Right renal cortex interstitium (tissue), 3 donors: ENCODE data around the gene ECHDC3. TPM values are rescaled to one million over a fixed set of nuclear protein-coding genes. Genes with fewer than 3 reads are reported as not detected.
A peak's percentile ranks its signal among the peaks of the same experiment; 100 is the strongest.
"Not testable (repeated sequence)": the region's sequence is repeated elsewhere in the genome, so short reads cannot be mapped to it uniquely, and the experiment has no call there.

Experiments used
- DNase-seq, 3 donors: peaks; one replicate each; pipeline ENCODE4 v3.0.0-alpha.2; 2013; ENCODE audit warnings: low read depth in 3 of 3, low spot score in 2 of 3
- polyA plus RNA-seq, 3 donors: library from polyadenylated mRNA; unstranded; fragments of 120-200 nt; gene quantifications; one replicate each; pipeline ENCODE4 v1.2.1, GENCODE V29; 2013; ENCODE audit not compliant: insufficient read length in 3 of 3

ECHDC3 gene
- polyA plus RNA-seq, 3 donors, result 9.8 to 14.6 (median 14.0) TPM

DNA sequence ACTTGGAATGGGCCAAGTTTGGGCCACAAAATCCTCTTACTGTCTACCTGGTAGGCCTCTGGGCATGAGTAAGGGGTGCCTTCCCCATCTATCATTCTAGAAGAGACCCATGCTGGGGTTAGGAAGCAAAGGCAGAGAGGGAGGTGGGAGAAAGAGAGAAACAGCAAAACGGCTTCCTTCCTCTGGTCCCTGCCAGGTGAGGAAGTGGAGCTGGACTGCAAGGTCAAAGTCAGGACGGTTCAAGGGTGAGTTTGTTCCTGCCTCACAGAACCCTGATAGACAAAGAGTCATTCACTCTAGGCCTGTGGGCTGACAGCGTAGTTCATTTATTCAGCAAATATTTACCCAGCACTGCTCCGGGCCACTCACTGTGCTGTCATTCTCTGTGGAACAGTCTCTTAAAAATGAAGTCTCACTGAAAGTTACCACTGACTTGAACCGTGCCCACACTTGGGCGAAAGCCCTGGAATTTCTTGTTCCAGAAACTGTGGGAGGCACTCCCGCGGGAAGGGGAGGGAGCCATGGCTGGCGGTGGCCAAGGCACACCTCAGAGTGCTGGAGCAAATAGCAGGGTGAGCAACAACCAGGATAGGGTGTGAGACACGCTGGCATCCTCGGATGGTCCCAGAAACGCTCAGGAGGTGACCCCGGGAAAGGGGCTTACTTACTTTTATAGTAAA is 26.2 kb upstream of the ECHDC3 start:
- no peak for DNase-seq

GRCh38 chr10:11716686-11717085 is 25.5 kb upstream of the ECHDC3 start:
- DNase-seq, result no peak

DNA sequence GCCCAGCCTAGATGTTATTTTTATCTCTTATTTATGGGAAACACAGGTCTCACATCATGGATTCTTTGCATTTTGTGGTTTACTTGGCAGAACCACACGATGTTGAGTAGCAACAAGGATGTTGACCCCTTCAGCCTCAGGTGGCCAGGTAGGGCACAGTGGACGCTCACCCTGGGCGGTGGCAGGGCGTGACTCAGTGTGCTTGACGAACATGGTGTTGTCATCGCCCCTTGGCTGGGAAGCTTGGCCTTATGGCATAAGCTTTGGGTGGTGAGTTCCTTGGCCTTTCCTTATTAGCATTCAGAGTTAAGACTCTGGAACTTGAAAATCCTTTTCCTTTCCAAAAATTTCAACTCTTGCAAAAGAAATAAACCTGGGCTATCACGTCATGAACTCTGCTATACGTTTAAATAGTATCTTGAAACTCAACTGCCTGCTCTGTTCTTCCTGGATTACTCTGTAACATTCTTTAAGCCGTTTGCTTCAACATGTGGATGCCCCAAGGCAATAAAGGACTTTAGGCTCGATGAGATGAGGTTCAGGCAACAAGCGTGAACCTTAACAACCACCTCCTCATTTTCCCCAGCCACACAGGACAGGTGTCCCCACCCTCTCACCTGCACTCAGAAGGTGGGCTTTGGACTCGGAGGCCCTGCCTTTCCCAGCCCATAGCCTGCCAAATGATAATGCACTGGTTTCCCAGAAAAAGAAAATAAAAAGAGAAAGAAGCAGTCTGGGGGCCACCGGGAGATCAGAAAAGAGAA is 22.5 kb upstream of the ECHDC3 start:
- DNase-seq, result no peak

- DNase-seq, result no peak
Measured at GRCh38 chr10:11720260-11720741, 21.9 kb upstream of the ECHDC3 start.

GRCh38 chr10:11721806-11722205 is 20.4 kb upstream of the ECHDC3 start:
- DNase-seq, result no peak

GRCh38 chr10:11723359-11723758 is 18.8 kb upstream of the ECHDC3 start:
- DNase-seq, result no peak

- DNase-seq, result peak in 1 of 3 donors; percentile 43
Measured at GRCh38 chr10:11724938-11725776, 17.0 kb upstream of the ECHDC3 start.

- DNase-seq, result no peak
Measured at GRCh38 chr10:11725912-11726311, 16.3 kb upstream of the ECHDC3 start.

DNA sequence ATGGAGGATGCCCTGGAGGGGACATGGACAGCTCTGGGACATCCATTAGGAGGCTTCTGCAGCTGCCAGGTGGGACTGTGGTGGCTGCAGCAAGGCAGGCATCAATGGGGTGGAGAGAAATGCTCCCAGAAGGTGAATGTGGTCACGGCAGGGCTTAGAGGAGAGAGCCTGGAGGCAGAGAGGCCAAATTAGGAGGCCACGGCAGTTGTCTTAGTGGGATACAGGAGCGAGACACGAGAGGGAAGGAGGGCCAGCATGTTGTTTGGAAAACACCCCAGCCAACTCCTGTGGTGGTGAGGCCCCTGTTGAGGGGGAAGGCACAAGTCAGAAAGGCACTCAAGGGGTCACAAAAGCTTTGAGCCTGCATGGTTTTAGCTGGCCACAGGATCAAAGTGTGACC is 14.6 kb upstream of the ECHDC3 start:
- DNase-seq, result no peak

DNA sequence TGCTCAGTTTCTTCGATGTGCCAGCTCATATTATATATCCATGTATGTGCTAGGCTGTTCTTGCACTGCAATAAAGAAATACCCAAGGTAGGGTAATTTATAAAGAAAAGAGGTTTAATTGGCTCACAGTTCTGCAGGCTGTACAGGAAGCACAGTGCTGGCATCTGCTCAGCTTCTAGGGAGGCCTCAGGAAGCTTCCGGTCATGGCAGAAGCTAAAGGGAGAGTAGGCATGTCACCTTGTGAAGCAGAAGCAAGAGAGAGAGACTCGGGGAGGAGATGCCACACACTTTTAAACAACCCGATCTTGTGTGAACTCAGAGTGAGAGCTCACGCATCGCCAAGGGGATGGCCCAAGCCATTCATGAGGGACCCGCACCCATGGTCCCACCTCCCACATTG is 13.8 kb upstream of the ECHDC3 start:
- no peak for DNase-seq

DNA sequence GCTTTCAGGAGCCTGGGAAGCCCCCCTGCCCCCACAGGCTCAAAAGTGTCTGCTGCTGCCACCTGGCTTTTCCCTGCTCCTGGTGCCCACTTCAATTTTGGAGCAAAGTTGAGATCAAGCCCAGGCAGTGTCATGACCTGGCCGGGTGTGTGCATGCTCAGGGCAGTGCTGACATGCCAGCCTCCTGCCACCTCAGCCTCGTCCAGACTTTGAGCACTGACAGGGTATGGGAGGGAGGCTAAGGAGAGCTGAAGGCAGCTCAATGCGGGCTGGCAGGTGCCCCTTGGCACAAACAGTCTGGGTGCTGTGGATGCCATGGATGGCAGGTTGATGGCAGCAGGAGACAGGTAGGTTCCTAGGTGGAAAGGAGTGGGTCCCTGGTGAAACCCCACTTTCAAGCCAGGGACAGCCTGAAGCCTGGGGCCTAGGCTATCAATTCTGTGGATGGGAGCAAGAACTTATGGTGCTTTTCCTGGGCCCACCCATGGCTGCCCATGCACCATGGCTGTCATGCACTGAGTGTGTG is 12.3 kb upstream of the ECHDC3 start:
- no peak for DNase-seq

DNA sequence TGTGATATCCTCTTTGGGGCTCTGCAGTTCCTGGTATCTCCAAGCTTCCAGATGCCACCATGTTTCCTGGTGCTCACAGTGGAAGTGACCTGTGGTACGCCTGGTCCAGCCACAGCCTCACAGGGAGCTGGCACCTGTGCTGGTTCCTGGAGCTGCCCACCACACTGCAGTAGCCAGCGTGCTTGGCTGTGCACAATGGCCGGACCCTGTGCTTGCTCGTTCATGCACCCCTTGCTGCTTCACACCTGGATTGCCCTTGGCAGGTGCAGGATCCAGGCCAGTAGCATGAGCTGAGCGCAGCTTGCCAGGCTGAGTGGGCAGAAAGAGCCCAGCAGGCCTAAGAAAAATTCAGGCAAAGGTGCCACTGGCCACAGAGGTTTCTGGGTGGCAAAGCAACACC is 11.4 kb upstream of the ECHDC3 start:
- DNase-seq, result no peak

DNA sequence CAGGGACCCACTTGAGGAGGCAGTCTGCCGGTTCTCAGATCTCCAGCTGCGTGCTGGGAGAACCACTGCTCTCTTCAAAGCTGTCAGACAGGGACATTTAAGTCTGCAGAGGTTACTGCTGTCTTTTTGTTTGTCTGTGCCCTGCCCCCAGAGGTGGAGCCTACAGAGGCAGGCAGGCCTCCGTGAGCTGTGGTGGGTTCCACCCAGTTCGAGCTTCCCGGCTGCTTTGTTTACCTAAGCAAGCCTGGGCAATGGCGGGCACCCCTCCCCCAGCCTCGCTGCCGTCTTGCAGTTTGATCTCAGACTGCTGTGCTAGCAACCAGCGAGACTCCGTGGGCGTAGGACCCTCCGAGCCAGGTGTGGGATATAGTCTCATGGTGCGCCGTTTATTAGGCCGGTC is 5.4 kb upstream of the ECHDC3 start:
- not testable (repeated sequence) for DNase-seq

DNA sequence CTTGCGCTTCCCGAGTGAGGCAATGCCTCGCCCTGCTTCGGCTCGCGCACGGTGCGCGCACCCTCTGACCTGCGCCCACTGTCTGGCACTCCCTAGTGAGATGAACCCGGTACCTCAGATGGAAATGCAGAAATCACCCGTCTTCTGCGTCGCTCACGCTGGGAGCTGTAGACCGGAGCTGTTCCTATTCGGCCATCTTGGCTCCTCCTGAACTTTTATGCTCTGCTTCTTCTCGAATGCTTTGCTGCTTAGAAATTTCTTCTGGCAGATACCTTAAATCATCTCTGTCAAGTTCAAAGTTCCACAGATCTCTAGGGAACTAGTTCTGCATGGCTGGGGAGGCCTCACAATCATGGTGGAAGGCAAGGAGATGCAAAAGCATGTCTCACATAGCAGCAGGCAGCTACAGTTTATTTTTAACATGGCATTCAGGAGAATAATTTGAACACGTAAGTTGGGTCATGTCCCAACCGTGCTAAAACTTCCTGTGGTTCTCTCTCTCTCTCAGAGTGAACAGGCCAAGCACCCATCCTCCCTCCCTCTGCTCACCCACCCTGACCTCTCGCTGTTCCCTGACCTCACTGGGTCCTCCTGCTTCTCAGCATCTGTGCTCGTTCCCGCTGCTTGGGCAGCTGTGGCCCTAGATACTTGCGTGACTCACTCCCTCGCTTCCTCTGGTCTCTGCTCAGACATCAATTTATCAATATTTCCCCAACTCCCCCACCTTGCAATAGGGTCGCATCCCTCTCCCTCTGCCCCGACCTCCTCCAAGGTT is 4.7 kb upstream of the ECHDC3 start:
- not testable (repeated sequence) for DNase-seq

GRCh38 chr10:11740907-11741306 is 1.3 kb upstream of the ECHDC3 start:
- DNase-seq, result no peak

DNA sequence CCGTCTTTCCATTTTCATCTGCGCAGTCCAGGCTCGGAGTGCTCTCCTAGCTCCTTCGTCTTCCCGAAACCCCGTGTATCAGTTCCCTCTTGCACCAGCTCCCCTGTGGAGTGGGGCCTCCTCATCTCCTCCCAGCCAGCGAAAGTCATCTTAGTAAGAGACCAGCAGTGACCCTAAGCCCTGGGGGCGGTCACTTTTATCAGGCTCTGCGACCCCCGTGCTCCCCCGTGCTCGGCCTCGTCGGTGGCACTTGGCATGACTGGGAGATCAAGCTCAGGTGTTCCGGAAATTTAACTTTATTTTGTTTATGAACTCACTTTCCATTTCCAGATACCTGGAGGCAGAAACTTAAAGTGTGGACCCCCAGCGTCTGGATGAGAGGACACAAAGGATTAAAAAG is 574 bp upstream of the ECHDC3 start:
- DNase-seq, result no peak

- DNase-seq, result no peak
Measured at GRCh38 chr10:11742779-11743298, 657 bp downstream of the ECHDC3 start.

DNA sequence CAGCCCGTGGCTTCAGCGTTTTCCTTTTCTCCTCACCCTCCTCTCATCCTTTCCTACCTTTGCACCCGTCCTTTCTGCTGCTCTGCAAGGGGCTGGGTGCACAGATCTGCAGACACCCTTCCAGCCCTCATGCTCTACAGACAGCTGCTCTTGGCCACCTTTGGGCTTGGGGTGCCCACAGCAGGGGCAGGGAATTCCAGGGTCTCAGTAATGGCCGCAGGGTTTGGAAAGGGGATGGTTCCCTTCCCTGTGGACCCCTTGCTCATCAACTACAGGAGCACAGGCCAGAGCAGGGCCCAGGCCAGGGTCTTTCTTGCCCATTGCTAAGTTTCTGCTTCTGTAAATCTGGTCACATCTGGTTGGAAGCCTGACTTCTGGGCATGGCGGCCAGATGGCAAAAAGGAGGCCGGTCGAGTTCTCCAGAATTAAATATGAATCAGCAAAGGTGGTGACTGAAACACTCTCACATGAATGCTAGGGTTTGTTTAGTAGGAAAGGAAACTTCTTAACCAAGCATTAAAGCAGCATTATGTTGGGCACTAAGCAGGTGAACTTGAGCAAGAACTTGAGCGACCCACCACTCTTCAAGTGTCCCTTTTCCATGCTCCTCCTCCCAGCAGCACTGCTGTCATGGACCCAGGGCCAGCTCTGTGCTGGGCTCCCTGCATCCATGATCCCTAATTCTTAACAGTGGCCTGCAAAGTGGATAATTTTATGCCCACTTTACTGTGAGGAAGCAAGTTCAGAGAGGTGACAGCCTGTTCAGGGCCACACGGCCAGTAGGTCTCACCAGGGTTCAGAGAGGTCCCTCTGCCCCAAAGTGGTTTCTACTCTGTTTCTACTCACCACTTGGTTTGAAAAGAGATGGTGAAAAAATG is 1.5 kb downstream of the ECHDC3 start:
- DNase-seq, result no peak

DNA sequence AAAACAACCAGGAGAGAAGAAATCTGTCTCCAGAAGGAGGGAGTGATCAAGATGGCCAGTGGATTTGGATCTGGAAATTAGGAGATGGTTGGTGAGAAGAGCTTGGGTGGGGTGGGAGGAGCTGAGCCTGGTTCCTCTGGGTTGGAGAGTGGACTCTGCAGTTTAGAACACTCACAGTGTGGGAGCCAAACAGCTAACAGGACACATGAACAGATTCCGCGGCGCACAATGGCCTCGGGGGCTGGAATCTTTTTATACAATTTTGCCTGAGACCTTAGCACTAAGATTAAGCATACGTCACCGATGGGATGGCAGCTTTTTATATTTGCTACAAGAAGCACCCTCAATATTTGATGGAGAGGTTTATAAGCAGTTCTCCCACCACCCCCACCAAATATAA is 2.9 kb downstream of the ECHDC3 start:
- no peak for DNase-seq
